Left kidney (tissue), 8 donors: ENCODE data around the gene SLAIN1. TPM values are rescaled to one million over a fixed set of nuclear protein-coding genes. Genes with fewer than 3 reads are reported as not detected.
"Not testable (repeated sequence)": the region's sequence is repeated elsewhere in the genome, so short reads cannot be mapped to it uniquely, and the experiment has no call there.

ENCODE experiments used
- DNase-seq: peaks from one replicate; pipeline ENCODE4 v3.0.0-alpha.2; 2013
- long read RNA-seq, 8 donors: transcript quantifications; one replicate each; lab custom pipeline, GENCODE V29; 2026
- polyA plus RNA-seq: library from polyadenylated mRNA; unstranded; fragments of 120-200 nt; gene quantifications from one replicate; pipeline ENCODE4 v1.2.1, GENCODE V29; 2013; ENCODE audit not compliant: insufficient read length

Gene SLAIN1
- polyA plus RNA-seq = 23.1 TPM
- long read RNA-seq, donor 1, partial matches to known transcripts = 0 of 3 reads
- long read RNA-seq, donor 1, other reads (novel, unspliced or antisense) = 0 of 3 reads
- long read RNA-seq, donor 2, partial matches to known transcripts = 6 of 10 reads
- long read RNA-seq, donor 2, other reads (novel, unspliced or antisense) = 0 of 10 reads
- long read RNA-seq, donor 3, partial matches to known transcripts = 0 of 4 reads
- long read RNA-seq, donor 3, other reads (novel, unspliced or antisense) = 0 of 4 reads
- long read RNA-seq, donor 4 = 0 reads
- long read RNA-seq, donor 5, partial matches to known transcripts = 0 of 3 reads
- long read RNA-seq, donor 5, other reads (novel, unspliced or antisense) = 0 of 3 reads
- long read RNA-seq, donor 6, partial matches to known transcripts = 7 of 10 reads
- long read RNA-seq, donor 6, other reads (novel, unspliced or antisense) = 0 of 10 reads
- long read RNA-seq, donor 7, transcript SLAIN1-206 (7 exons, 2,855 nt) = major isoform, 5 of 6 reads
- long read RNA-seq, donor 7, partial matches to known transcripts = 0 of 6 reads
- long read RNA-seq, donor 7, other reads (novel, unspliced or antisense) = 0 of 6 reads
- long read RNA-seq, donor 8, partial matches to known transcripts = 0 of 2 reads
- long read RNA-seq, donor 8, other reads (novel, unspliced or antisense) = 0 of 2 reads

- peak; percentile 76 for DNase-seq
These were observed at the start of gene SLAIN1 for GRCh38 chr13:77697217-77698103. TSS of gene SLAIN1 (plus strand) at chr13:77697687. CDS start at chr13:77697914, 227 bp downstream.

GRCh38 chr13:77650409-77650808, 47.1 kb upstream of the SLAIN1 start:
- no peak for DNase-seq

DNA sequence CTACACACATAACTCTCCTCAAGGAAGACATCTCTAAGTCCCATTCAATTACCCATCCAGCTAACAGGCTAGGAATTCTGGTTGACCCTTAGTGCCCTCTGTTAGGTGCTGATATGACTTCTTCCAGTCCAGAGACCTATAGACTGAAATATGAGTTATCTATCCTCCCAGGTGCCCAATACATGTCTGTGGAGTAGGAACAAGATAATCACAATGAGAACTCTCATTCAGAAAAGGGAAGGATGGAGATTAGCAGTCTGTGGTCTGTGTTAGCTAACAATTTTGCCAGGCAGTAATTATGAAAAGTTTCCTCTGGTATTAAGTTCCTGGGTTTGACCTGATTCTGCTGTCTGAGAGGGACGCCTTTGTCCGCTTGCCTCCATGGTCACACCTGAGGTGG, 44.2 kb upstream of the SLAIN1 start:
- no peak for DNase-seq

DNA sequence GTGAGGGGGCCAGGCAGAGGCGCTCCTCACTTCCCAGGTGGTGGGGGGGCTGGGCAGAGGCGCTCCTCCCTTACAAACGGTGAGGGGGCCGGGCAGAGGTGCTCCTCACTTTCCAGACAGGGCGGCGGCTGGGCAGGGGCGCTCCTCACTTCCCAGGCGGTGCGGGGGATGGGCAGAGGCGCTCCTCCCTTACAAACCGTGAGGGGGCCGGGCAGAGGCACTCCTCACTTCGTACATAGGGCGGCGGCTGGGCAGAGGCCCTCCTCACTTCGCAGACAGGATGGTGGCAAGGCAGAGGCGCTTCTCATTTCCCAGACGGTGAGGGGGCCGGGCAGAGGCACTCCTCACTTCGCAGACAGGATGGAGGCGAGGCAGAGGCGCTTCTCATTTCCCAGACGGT, 37.5 kb upstream of the SLAIN1 start:
- not testable (repeated sequence) for DNase-seq

GRCh38 chr13:77660841-77661250, 36.6 kb upstream of the SLAIN1 start:
- DNase-seq = no peak

DNA sequence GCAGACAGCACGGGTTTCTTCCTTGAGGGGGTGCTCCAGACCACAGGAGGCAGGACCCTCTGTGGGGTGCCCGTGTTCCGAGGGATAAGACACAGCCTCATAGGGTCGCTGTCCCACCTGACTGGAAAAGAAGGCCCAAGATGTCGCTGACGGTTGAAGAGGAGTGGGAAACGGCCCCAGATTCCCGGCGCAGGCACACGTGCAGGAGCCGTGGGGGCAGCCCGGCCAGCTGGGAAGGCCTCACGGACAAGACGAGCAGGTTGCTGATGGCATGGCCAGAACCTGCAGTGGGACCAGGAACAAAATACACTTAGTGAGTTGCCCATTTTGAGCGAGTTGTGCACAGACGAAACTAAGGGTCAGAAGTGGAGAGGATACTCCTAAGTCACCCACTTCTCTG, 35.2 kb upstream of the SLAIN1 start:
- DNase-seq = not testable (repeated sequence)

GRCh38 chr13:77662831-77663230, 34.7 kb upstream of the SLAIN1 start:
- DNase-seq = not testable (repeated sequence)

DNA sequence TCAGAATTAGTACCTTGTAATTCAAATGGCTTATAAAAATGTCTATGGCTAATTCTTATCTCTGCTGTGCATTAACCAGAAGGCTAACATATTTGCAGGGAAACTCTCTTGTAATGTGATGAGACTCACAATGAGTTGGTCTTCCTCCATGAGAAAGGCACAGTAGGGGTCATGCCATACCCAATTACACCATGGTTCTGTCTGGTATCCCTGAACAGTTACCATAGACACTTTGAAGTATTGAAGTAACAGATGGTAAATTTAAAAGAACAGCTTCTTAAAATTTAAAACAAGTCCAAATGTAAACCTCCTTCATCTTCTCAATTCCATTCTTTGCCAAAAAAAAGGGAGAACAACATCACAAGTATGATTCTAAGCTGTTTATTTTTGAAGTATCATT, 22.6 kb upstream of the SLAIN1 start:
- DNase-seq = no peak

DNA sequence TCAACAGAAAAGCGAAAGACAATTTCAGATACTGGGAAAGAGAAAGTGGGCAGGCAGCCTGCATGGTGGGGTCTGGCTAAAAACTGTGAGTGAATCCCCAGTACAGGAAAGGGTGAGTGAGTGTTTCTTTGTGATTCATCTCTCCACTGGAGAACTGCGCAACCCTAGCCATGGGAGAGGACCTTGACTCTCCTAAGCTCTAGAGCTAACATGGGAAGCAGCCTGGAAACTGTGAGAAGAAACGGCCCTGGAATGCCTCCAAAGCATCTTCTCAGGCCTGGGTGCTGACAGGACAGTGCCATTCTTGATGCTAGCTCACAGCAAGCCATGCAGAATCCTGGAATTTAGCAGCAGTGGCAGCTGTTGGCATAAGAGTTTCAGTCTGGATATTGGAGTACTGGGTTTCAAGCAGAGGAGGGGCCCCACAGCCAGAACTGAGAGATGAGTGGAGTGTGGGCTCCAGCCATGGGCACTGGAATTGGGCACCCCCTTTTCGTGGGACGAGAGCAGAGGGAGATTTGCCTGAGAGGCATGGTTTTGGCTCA, 18.7 kb upstream of the SLAIN1 start:
- DNase-seq = no peak

DNA sequence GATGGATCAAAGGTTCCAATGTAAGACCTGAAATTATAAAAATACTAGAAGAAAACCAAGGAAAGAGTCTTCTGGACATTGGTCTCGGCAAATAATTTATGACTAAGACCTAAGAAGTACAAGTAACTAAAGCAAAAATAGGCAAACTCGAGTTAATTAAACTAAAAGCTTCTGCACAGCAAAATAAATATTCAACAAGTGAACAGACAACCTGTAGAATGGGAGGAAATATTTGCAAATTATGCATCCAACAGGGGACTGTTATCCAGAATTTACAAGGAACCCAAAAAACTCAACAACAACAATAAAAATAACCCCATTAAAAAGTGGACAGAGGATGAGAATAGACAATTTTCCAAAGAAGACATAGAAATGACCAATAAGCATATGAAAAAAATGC, 9.7 kb upstream of the SLAIN1 start:
- DNase-seq = no peak

DNA sequence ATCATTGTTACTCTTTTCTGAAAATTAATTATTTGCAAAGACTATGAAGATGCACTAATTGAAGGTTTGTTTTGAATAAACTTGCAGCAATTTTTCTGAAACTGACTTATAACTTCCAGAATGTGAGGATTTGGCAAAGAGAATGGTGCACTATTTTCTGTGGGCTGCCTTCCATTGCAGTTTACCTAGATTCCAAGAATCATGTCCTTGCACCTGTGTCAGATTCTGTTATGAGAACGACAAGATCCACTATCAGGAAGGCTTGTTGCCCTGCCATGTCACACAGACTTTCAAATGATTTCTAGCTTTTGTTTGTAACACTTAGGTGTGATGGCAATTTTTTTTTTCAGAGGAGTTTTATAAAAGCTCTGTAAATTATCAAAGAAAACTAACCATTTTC, 5.6 kb upstream of the SLAIN1 start:
- DNase-seq = no peak

DNA sequence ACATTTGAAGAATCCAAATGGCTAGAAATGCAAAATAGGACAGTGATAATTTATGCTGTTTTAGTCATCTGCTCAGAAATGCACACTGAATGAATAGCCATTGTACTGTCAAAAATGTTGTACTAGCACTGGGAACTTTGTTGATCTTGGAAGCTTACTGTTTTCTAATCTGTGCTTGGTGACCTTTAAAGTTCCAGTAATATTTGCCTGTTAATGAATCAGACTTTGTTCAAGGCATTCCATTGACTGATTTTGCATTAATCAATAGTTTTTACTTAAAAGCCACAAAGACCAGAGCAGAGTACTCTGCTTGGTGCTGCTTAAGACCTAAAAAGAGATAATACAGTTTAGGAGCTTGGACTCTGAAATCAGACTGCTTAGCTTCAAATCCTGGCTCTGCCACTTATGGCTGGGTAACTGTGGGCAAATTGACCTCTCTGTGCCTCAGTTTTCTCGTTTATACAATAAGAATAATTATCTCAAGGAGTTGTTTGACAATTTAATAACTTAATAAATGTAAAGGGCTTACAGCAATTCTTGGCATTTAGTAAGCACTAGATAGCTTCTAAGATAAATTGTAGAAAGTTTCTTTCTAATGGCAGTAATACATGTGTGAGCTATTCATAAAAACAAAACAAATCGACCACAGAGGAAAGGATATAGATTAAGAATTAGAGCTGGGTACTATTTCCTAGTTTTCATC, 4.6 kb upstream of the SLAIN1 start:
- DNase-seq = no peak

GRCh38 chr13:77693449-77693940, 4.0 kb upstream of the SLAIN1 start:
- DNase-seq = no peak

DNA sequence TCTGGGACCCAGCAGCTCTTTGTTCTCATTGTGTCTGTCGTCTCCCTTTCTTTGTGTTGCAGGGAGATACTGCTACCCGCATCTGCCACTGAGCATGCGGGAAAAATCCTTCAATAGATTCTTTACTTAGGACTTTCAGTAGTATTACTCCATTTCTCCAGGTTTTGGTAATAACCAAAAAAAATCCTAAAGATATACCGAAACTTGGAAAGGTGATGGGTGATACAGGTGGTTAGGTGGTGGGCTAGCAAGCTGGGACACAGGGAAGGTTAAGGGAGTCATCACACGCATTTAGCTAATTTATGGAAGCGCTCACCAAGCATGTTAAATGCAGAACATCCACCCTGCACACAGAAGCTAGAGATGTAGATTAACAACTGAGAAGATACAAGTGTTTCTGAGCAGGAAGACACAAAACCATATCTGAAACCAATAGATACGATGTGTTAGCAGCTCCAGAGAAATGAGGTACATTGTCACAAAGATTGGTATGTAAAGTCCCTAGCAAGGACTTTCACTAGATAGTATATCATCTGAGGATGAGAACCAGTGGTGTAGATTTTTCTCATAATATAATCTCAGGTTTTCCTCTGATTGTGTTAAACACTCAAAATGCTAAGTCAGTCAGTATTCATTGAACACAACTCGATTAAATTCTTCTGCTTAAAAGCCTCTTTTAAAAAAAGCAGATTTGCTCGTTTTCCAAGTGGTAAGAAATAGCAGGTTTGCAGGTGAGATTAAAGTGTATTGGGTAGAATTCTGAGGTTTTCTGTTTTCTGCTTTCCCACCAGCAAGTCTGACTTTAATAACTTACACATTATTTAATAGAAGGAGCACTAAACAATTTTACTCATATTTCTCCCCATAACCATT, 1.2 kb upstream of the SLAIN1 start:
- peak; percentile 45 for DNase-seq

- peak; percentile 11 for DNase-seq
These were observed 639 bp upstream of the SLAIN1 start for GRCh38 chr13:77696879-77697216.

GRCh38 chr13:77698201-77699058, 943 bp downstream of the SLAIN1 start:
- DNase-seq = peak; percentile 28

- DNase-seq = no peak
These were observed 1.7 kb downstream of the SLAIN1 start for GRCh38 chr13:77699059-77699680.

DNA sequence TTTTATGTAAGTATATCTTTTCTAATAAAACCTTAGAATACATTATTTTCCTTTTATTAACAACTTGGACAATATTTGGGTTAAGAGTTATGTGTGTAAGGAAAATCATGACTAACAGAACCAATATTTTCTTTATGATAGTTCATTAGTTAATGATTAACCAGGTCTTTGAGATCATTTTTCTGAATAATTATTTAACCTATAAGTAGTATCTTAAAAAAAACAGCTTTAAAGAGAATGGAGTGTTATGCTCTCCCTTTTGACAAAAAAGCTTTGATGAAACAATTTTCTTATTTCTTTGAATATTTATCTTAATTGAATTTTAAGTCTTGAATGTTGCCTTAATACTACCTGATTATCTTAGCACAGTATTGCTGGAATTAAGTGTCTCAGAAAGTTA, 3.8 kb downstream of the SLAIN1 start:
- no peak for DNase-seq

GRCh38 chr13:77702366-77702765, 4.9 kb downstream of the SLAIN1 start:
- DNase-seq = no peak
